H9 (cell line): ENCODE measurements around the gene LIMS4. TPM values are rescaled to one million over a fixed set of nuclear protein-coding genes. Genes with fewer than 3 reads are reported as not detected.
"Not testable (repeated sequence)": the region's sequence is repeated elsewhere in the genome, so short reads cannot be mapped to it uniquely, and the experiment has no call there.

Source experiments
- DNase-seq: peaks from one replicate; pipeline ENCODE4 v3.0.0-alpha.2; 2017
- H2AFZ ChIP-seq: one replicate; pipeline ENCODE4 v1.6.1; 2013; ENCODE audit warnings: mild to moderate bottlenecking, low read length, control low read depth, moderate library complexity
- H2AK5ac ChIP-seq: 2 replicates; pipeline ENCODE4 v1.6.1; 2013; ENCODE audit warnings: low read length, control low read depth, mixed read lengths; ENCODE audit not compliant: insufficient read length
- H2BK120ac ChIP-seq: one replicate; pipeline ENCODE4 v1.6.1; 2013; ENCODE audit warnings: low read depth, mild to moderate bottlenecking, low read length, control low read depth, inconsistent platforms; ENCODE audit not compliant: poor library complexity, severe bottlenecking
- H2BK12ac ChIP-seq: 2 replicates; pipeline ENCODE4 v1.6.1; 2013; ENCODE audit warnings: low read length, control low read depth, mixed read lengths, low read depth; ENCODE audit not compliant: insufficient read length
- H2BK15ac ChIP-seq: 2 replicates; pipeline ENCODE4 v1.6.1; 2013; ENCODE audit warnings: low read depth, low read length, control low read depth
- H2BK20ac ChIP-seq: one replicate; pipeline ENCODE4 v1.6.1; 2013; ENCODE audit warnings: low read depth, mild to moderate bottlenecking, low read length, control low read depth, inconsistent platforms; ENCODE audit not compliant: poor library complexity, severe bottlenecking
- H2BK5ac ChIP-seq: 2 replicates; pipeline ENCODE4 v1.6.1; 2013; ENCODE audit warnings: low read length, control low read depth, mixed read lengths; ENCODE audit not compliant: insufficient read length
- H3K14ac ChIP-seq: 2 replicates; pipeline ENCODE4 v1.6.1; 2013; ENCODE audit warnings: low read length, control low read depth; ENCODE audit not compliant: insufficient read depth
- H3K18ac ChIP-seq: 2 replicates; pipeline ENCODE4 v1.6.1; 2013; ENCODE audit warnings: low read depth, mild to moderate bottlenecking, mixed read lengths, low read length, control low read depth; ENCODE audit not compliant: insufficient read length
- H3K23ac ChIP-seq: 2 replicates; pipeline ENCODE4 v1.6.1; 2013; ENCODE audit warnings: low read length, control low read depth, mixed read lengths, low read depth; ENCODE audit not compliant: insufficient read length
- H3K23me2 ChIP-seq: 2 replicates; pipeline ENCODE4 v1.6.1; 2013; ENCODE audit warnings: low read depth, mild to moderate bottlenecking, mixed read lengths, low read length, control low read depth; ENCODE audit not compliant: insufficient read length, poor library complexity, severe bottlenecking
- H3K27ac ChIP-seq: 2 replicates; pipeline ENCODE4 v1.5.1; 2013; ENCODE audit warnings: low read length, control low read depth, mixed read lengths, low read depth; ENCODE audit not compliant: insufficient read length
- H3K27me3 ChIP-seq: 2 replicates; pipeline ENCODE4 v1.6.1; 2013; ENCODE audit warnings: low read length, control low read depth, inconsistent platforms; ENCODE audit not compliant: insufficient read depth
- H3K4ac ChIP-seq: 2 replicates; pipeline ENCODE4 v1.6.1; 2013; ENCODE audit warnings: low read depth, mild to moderate bottlenecking, control low read depth, inconsistent platforms, low read length, moderate library complexity
- H3K4me1 ChIP-seq: 2 replicates; pipeline ENCODE4 v1.6.1; 2013; ENCODE audit warnings: low read length, control low read depth, inconsistent platforms; ENCODE audit not compliant: insufficient read depth
- H3K4me2 ChIP-seq: 2 replicates; pipeline ENCODE4 v1.6.1; 2013; ENCODE audit warnings: low read length, control low read depth, mixed read lengths; ENCODE audit not compliant: insufficient read length, insufficient read depth
- H3K56ac ChIP-seq: 2 replicates; pipeline ENCODE4 v1.6.1; 2013; ENCODE audit warnings: low read depth, mild to moderate bottlenecking, mixed read lengths, low read length, control low read depth; ENCODE audit not compliant: insufficient read length
- H3K79me1 ChIP-seq: 2 replicates; pipeline ENCODE4 v1.6.1; 2013; ENCODE audit warnings: low read depth, mild to moderate bottlenecking, moderate library complexity, low read length, control low read depth, inconsistent platforms; ENCODE audit not compliant: insufficient read depth, poor library complexity, severe bottlenecking
- H3K79me2 ChIP-seq: 2 replicates; pipeline ENCODE4 v1.6.1; 2013; ENCODE audit warnings: low read length, control low read depth, inconsistent platforms; ENCODE audit not compliant: insufficient read depth
- H3K9ac ChIP-seq: 2 replicates; pipeline ENCODE4 v1.6.1; 2013; ENCODE audit warnings: low read length, control low read depth, mixed read lengths; ENCODE audit not compliant: insufficient read length; ENCODE audit errors: extremely low read depth
- H3K9me3 ChIP-seq: one replicate; pipeline ENCODE4 v1.6.1; 2013; ENCODE audit warnings: low read depth, low read length, inconsistent platforms; ENCODE audit not compliant: control insufficient read depth
- H3T11ph ChIP-seq: one replicate; pipeline ENCODE4 v1.6.1; 2013; ENCODE audit warnings: mild to moderate bottlenecking, low read length, control low read depth, inconsistent platforms
- H4K20me1 ChIP-seq: one replicate; pipeline ENCODE4 v1.6.1; 2013; ENCODE audit not compliant: control insufficient read depth, insufficient read length, insufficient read depth
- H4K5ac ChIP-seq: 2 replicates; pipeline ENCODE4 v1.6.1; 2013; ENCODE audit warnings: low read depth, mild to moderate bottlenecking, mixed read lengths, low read length, control low read depth; ENCODE audit not compliant: insufficient read length
- H4K8ac ChIP-seq: replicated peaks from 2 replicates; pipeline ENCODE4 v1.6.1; 2013; ENCODE audit warnings: low read length, control low read depth, mixed read lengths, low read depth; ENCODE audit not compliant: insufficient read length
- H4K91ac ChIP-seq: 2 replicates; pipeline ENCODE4 v1.6.1; 2013; ENCODE audit warnings: low read depth, mild to moderate bottlenecking, moderate library complexity, mixed read lengths, low read length, control low read depth; ENCODE audit not compliant: insufficient read length
- H3K27ac Mint-ChIP-seq, 3 experiments: 2 replicates in 2 of 3; 3 replicates in 1 of 3; pipeline ENCODE4 v1.8.0; 2020 to 2021; ENCODE audit warnings: mixed read lengths in 3 of 3, mild to moderate bottlenecking in 1 of 3, moderate library complexity in 1 of 3
- H3K27me3 Mint-ChIP-seq: 2 replicates; pipeline ENCODE4 v1.8.0; 2021; ENCODE audit warnings: low read depth, mild to moderate bottlenecking, moderate library complexity, mixed read lengths
- H3K36me3 Mint-ChIP-seq, 3 experiments: 2 replicates in 2 of 3; 3 replicates in 1 of 3; pipeline ENCODE4 v1.8.0; 2020 to 2021; ENCODE audit warnings: low read depth in 3 of 3, mixed read lengths in 3 of 3; ENCODE audit not compliant: insufficient read depth in 1 of 3
- H3K4me1 Mint-ChIP-seq, 2 experiments: 2 replicates each; pipeline ENCODE4 v1.8.0; 2020; ENCODE audit warnings: mixed read lengths in 2 of 2
- H3K4me3 Mint-ChIP-seq, 2 experiments: 2 replicates in 1 of 2; 3 replicates in 1 of 2; pipeline ENCODE4 v1.8.0; 2020 to 2021; ENCODE audit warnings: mild to moderate bottlenecking in 2 of 2, mixed read lengths in 2 of 2, moderate library complexity in 1 of 2
- H3K9me3 Mint-ChIP-seq, 2 experiments: 2 replicates in 1 of 2; 3 replicates in 1 of 2; pipeline ENCODE4 v1.8.0; 2020; ENCODE audit warnings: mild to moderate bottlenecking in 2 of 2, mixed read lengths in 2 of 2, moderate library complexity in 1 of 2
- WGBS: extraction: QIAGEN DNeasy Blood & Tissue Kit; methylation state at CpG from one replicate; pipeline ENCODE4 v1.1.7; 2013; ENCODE audit warnings: missing lambda C conversion rate, low lambda C conversion rate, mixed read lengths; ENCODE audit not compliant: insufficient read length; ENCODE audit errors: extremely low coverage; 5-methylcytosine and 5-hydroxymethylcytosine counted together
- total RNA-seq: library from RNA; stranded (reverse); gene quantifications from 2 replicates; pipeline ENCODE4 v1.2.1, GENCODE V29; 2021

LIMS4 gene
- total RNA-seq, 1 experiment from 2014 or later: 0.55 TPM

GRCh38 chr2:110456291-110457213 lies 16.1 kb downstream of the LIMS4 start:
- not testable (repeated sequence) for H2AK5ac ChIP-seq, H3K23ac ChIP-seq, H3K27me3 ChIP-seq, H2BK15ac ChIP-seq, H3K79me1 ChIP-seq, DNase-seq, H3K9me3 Mint-ChIP-seq, H2BK12ac ChIP-seq, H3K4me1 ChIP-seq, H2BK5ac ChIP-seq, H2AFZ ChIP-seq, H3K4me1 Mint-ChIP-seq, H3K27me3 Mint-ChIP-seq, H4K5ac ChIP-seq, H3T11ph ChIP-seq, H3K27ac ChIP-seq, H3K9ac ChIP-seq, H3K4me2 ChIP-seq, H3K4ac ChIP-seq, H4K20me1 ChIP-seq, H3K18ac ChIP-seq, H3K14ac ChIP-seq, H3K4me3 Mint-ChIP-seq, H3K79me2 ChIP-seq, H3K23me2 ChIP-seq, H3K9me3 ChIP-seq, H3K36me3 Mint-ChIP-seq, H2BK120ac ChIP-seq, H3K56ac ChIP-seq, H2BK20ac ChIP-seq, H3K27ac Mint-ChIP-seq, H4K91ac ChIP-seq, H4K8ac ChIP-seq
- no CpG with 5 or more reads among the region's 16 CpGs for WGBS

DNA sequence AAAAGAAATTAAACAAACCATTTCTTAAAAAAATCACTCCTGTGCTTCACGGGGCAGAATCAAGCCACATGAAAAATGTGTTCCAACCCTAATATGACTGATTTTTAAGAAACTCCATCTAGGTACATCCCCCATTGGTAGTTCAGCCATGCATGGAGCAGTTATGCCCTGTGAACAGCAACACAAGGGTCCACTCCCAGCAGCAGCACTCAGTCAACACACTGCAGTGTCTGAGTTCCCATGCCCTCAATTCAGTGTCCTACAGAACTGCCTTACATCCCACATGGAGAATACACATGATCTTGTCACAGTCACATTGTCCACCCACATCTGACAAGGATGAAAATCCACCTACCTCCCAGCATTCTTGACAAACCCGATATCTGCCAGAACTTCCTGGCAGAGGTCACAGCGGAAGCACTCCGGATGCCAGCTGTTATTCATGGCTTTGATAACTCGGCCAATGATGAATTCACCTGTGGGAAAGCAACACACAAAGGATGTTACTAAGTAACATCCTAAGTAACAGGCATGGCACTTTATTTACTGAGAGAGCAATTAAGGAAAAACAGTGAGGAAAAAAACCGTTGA lies 17.4 kb downstream of the LIMS4 start:
- not testable (repeated sequence) for H3K9me3 ChIP-seq, H4K91ac ChIP-seq, H3K27ac Mint-ChIP-seq, H2BK120ac ChIP-seq, H3K23ac ChIP-seq, H4K8ac ChIP-seq, H2AFZ ChIP-seq, H2BK15ac ChIP-seq, H3K14ac ChIP-seq, H3K79me2 ChIP-seq, H3T11ph ChIP-seq, H3K18ac ChIP-seq, H2BK12ac ChIP-seq, H3K79me1 ChIP-seq, H3K4me1 ChIP-seq, DNase-seq, H3K4ac ChIP-seq, H3K27me3 ChIP-seq, H2BK20ac ChIP-seq, H2BK5ac ChIP-seq, H3K9me3 Mint-ChIP-seq, H3K56ac ChIP-seq, H3K4me3 Mint-ChIP-seq, H3K27ac ChIP-seq, H2AK5ac ChIP-seq, H3K9ac ChIP-seq, H3K36me3 Mint-ChIP-seq, H4K5ac ChIP-seq, H3K4me1 Mint-ChIP-seq, H3K27me3 Mint-ChIP-seq, H4K20me1 ChIP-seq, H3K23me2 ChIP-seq, H3K4me2 ChIP-seq
- no CpG with 5 or more reads among the region's 6 CpGs for WGBS
